Measurements from ENCODE around the gene ARHGAP28. TPM values are rescaled to one million over a fixed set of nuclear protein-coding genes. Genes with fewer than 3 reads are reported as not detected.

Gene ARHGAP28
- total RNA-seq, 1 experiment from 2014 or later = 9.2 TPM

DNA sequence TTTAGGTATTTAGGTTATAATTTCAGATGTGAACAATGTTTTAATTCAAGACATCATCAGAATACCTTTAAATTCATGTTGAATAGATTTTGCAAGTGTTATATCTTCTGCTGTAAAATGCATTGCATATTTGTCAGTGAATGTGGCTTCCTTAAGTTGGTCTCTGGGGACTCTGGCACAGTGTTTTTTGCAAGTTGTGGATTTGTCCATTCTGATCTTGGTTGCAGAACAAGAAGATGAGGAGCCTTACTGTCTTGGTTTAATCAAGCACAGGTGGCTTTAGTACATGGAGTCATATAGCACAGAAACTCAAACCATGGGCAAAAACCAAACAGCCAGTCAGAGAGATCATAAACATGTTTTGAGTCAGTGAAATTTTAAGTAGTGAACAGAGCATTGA lies 135.7 kb downstream of the ARHGAP28 start:
- H3K4me2 ChIP-seq (ENCODE audit: insufficient read depth, insufficient read length, low read length) = no peak overlapping the region
- H3K9me3 ChIP-seq (ENCODE audit: control insufficient read depth, low read depth, low read length) = no peaks in the 10 kb centered on the region
- H3K9ac ChIP-seq (ENCODE audit: extremely low read depth, insufficient read length, low read length) = no peak overlapping the region
- H3K14ac ChIP-seq (ENCODE audit: insufficient read depth, low read length) = no peak overlapping the region
- TF ChIP-seq, protein P1, sequence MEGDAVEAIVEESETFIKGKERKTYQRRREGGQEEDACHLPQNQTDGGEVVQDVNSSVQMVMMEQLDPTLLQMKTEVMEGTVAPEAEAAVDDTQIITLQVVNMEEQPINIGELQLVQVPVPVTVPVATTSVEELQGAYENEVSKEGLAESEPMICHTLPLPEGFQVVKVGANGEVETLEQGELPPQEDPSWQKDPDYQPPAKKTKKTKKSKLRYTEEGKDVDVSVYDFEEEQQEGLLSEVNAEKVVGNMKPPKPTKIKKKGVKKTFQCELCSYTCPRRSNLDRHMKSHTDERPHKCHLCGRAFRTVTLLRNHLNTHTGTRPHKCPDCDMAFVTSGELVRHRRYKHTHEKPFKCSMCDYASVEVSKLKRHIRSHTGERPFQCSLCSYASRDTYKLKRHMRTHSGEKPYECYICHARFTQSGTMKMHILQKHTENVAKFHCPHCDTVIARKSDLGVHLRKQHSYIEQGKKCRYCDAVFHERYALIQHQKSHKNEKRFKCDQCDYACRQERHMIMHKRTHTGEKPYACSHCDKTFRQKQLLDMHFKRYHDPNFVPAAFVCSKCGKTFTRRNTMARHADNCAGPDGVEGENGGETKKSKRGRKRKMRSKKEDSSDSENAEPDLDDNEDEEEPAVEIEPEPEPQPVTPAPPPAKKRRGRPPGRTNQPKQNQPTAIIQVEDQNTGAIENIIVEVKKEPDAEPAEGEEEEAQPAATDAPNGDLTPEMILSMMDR (conservative IDR thresholded peaks at IDR 0.05) = no peak
- no peaks in the 10 kb centered on the region for H3K79me1 ChIP-seq (ENCODE audit: insufficient read depth, low read depth, low read length, poor library complexity, severe bottlenecking)
- no peaks in the 10 kb centered on the region for H3K9me3 Mint-ChIP-seq
- H2AFZ ChIP-seq (ENCODE audit: low read length) = no peak overlapping the region
- peaks cover 28 to 29% of the 10 kb centered on the region in 2 experiments for H3K4me1 Mint-ChIP-seq
- H2BK120ac ChIP-seq (ENCODE audit: low read depth, low read length, poor library complexity, severe bottlenecking) = no peak overlapping the region
- no peak overlapping the region for H3K4ac ChIP-seq (ENCODE audit: low read depth, low read length)
- H4K91ac ChIP-seq (ENCODE audit: insufficient read length, low read depth, low read length) = no peak overlapping the region
- no peak for DNase-seq
- H3T11ph ChIP-seq (ENCODE audit: low read length) = no peak overlapping the region
- no peaks in the 10 kb centered on the region for H3K23me2 ChIP-seq (ENCODE audit: insufficient read length, low read depth, low read length, poor library complexity, severe bottlenecking)
- no peak overlapping the region for H4K8ac ChIP-seq (replicated peaks; ENCODE audit: insufficient read length, low read depth, low read length)
- no peak overlapping the region for H3K27ac Mint-ChIP-seq
- no peak overlapping the region for H3K23ac ChIP-seq (ENCODE audit: insufficient read length, low read depth, low read length)
- H2BK5ac ChIP-seq (ENCODE audit: insufficient read length, low read length) = no peak overlapping the region
- H3K4me3 Mint-ChIP-seq = no peak overlapping the region
- no peak overlapping the region for H2BK15ac ChIP-seq (ENCODE audit: low read depth, low read length)
- no peaks in the 10 kb centered on the region for H4K20me1 ChIP-seq (ENCODE audit: control insufficient read depth, insufficient read depth, insufficient read length)
- no peak overlapping the region for H2BK12ac ChIP-seq (ENCODE audit: insufficient read length, low read depth, low read length)
- no peaks in the 10 kb centered on the region for H3K27me3 Mint-ChIP-seq (ENCODE audit: low read depth)
- H2AK5ac ChIP-seq (ENCODE audit: insufficient read length, low read length) = no peak overlapping the region
- H3K79me2 ChIP-seq (ENCODE audit: insufficient read depth, low read length) = no peaks in the 10 kb centered on the region
- H3K27me3 ChIP-seq (ENCODE audit: insufficient read depth, low read length) = no peaks in the 10 kb centered on the region
- H3K27ac ChIP-seq (ENCODE audit: insufficient read length, low read depth, low read length) = no peak overlapping the region
- H3K36me3 Mint-ChIP-seq (ENCODE audit: insufficient read depth in 1 of 3, low read depth in 3 of 3) = no peaks in the 10 kb centered on the region
- H3K18ac ChIP-seq (ENCODE audit: insufficient read length, low read depth, low read length) = no peak overlapping the region
- no peak overlapping the region for H4K5ac ChIP-seq (ENCODE audit: insufficient read length, low read depth, low read length)
- no peak overlapping the region for H2BK20ac ChIP-seq (ENCODE audit: low read depth, low read length, poor library complexity, severe bottlenecking)
- H3K4me1 ChIP-seq (ENCODE audit: insufficient read depth, low read length) = peaks cover 11% of the 10 kb centered on the region
- no peak overlapping the region for H3K56ac ChIP-seq (ENCODE audit: insufficient read length, low read depth, low read length)
